ENCODE results near the gene GJB6. TPM values are rescaled to one million over a fixed set of nuclear protein-coding genes. Genes with fewer than 3 reads are reported as not detected.

Gene GJB6
- total and polyA plus RNA-seq, 2 of the 4 experiments (the other 2 are of a cell fraction): not detected

DNA sequence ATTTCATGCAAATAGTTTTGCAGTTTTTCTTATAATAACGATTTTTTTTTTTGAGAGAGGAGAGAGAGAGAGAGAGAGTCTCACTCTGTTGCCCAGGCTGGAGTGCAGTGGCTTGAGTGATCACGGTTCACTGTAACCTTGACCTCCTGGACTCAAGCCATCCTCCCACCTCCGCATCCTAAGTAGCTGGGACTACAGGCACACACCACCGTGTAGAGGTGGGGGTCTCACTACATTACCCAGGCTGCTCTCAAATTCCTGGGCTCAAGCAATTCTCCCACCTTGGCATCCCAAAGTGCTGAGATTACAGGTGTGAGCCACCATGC lies 26.8 kb upstream of the GJB6 start:
- in situ Hi-C loops (cut with MboI; ENCODE audit: low sequenced_read_pairs): no loop called here
- WGBS, 2 experiments (ENCODE audit: extremely low coverage in 2 of 2, insufficient read length in 1 of 2): no CpG with 5 or more reads among the region's 4 CpGs
- CTCF ChIA-PET: no interaction called here

More for the DNA sequence above, 26.8 kb upstream of the GJB6 start:
- Histone ChIP-seq H4K5ac (ENCODE audit: low read depth, low read length) (no peak overlapping the region), H4K8ac (ENCODE audit: low read depth in 2 of 2, low read length in 2 of 2) (no peak overlapping the region), H4K91ac (ENCODE audit: insufficient read depth, low read depth, low read length) (no peak overlapping the region), H2AK9ac (replicated peaks; ENCODE audit: low read depth, low read length, poor library complexity) (no peak overlapping the region), H3K4me2 (ENCODE audit: low read depth, low read length) (no peak overlapping the region), H3K27ac (ENCODE audit: insufficient read depth, low read length) (no peak overlapping the region), H3K23ac (ENCODE audit: low read depth, low read length) (no peak overlapping the region), H2AK5ac (ENCODE audit: low read depth, low read length) (no peak overlapping the region), H3K56ac (ENCODE audit: extremely low read depth, insufficient read depth, low read length) (no peak overlapping the region), H3K4ac (ENCODE audit: low read depth, low read length) (no peak overlapping the region), H3K4me1 (ENCODE audit: control insufficient read depth, insufficient read depth, low read length) (no peaks in the 10 kb centered on the region), H3K27me3 (ENCODE audit: control insufficient read depth, insufficient read depth, low read length) (peaks cover 23% of the 10 kb centered on the region), H3K4me3 (ENCODE audit: insufficient read depth, low read depth, low read length) (no peak overlapping the region), H3K9me3 (ENCODE audit: control insufficient read depth, insufficient read depth, low read length) (no peaks in the 10 kb centered on the region), H3K18ac (ENCODE audit: low read depth, low read length) (no peak overlapping the region), H4K20me1 (ENCODE audit: insufficient read depth, low read length) (no peaks in the 10 kb centered on the region), H2BK120ac (ENCODE audit: low read depth, low read length) (no peak overlapping the region), H2BK20ac (ENCODE audit: low read depth, low read length) (no peak overlapping the region), H2AFZ (replicated peaks; ENCODE audit: low read length, poor library complexity) (no peak overlapping the region), H3K79me1 (ENCODE audit: low read depth in 1 of 2, low read length in 2 of 2) (no peaks in the 10 kb centered on the region), H2BK15ac (ENCODE audit: low read depth, low read length) (no peak overlapping the region), H3K9ac (ENCODE audit: low read depth, low read length) (no peak overlapping the region), H2BK5ac (ENCODE audit: low read depth, low read length, poor library complexity, severe bottlenecking) (no peak overlapping the region), H3K36me3 (ENCODE audit: control insufficient read depth, insufficient read depth, low read length) (no peaks in the 10 kb centered on the region), H3K14ac (replicated peaks; ENCODE audit: low read depth, low read length) (no peak overlapping the region), H3K9me1 (ENCODE audit: insufficient read depth, low read length) (no peaks in the 10 kb centered on the region)
- dilution Hi-C loops (cut with HindIII; ENCODE audit: low sequenced_read_pairs, unreplicated experiment) (no loop called here), intact Hi-C loops (cut with micrococcal nuclease) (no loop called here)
- no TSS peak for BruUV-seq (replicated peaks)
- ATAC-seq (ENCODE audit: low read depth): no peak
- POLR2A ChIA-PET (ENCODE audit: unreplicated experiment): no interaction called here
- TF ChIP-seq RFX5 (IDR thresholded peaks at IDR 0.05; ENCODE audit: low read depth, low read length) (no peak), NFE2L2 (IDR thresholded peaks at IDR 0.05; ENCODE audit: low read depth, low read length) (no peak)
- TF ChIP-seq, protein P1, sequence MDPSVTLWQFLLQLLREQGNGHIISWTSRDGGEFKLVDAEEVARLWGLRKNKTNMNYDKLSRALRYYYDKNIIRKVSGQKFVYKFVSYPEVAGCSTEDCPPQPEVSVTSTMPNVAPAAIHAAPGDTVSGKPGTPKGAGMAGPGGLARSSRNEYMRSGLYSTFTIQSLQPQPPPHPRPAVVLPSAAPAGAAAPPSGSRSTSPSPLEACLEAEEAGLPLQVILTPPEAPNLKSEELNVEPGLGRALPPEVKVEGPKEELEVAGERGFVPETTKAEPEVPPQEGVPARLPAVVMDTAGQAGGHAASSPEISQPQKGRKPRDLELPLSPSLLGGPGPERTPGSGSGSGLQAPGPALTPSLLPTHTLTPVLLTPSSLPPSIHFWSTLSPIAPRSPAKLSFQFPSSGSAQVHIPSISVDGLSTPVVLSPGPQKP (IDR thresholded peaks at IDR 0.05; ENCODE audit: borderline replicate concordance, low read depth, low read length): no peak
- no peak for DNase-seq

All from IMR-90 (cell line).